Measurements from ENCODE around the gene RARS1.

The RARS1 gene

DNA sequence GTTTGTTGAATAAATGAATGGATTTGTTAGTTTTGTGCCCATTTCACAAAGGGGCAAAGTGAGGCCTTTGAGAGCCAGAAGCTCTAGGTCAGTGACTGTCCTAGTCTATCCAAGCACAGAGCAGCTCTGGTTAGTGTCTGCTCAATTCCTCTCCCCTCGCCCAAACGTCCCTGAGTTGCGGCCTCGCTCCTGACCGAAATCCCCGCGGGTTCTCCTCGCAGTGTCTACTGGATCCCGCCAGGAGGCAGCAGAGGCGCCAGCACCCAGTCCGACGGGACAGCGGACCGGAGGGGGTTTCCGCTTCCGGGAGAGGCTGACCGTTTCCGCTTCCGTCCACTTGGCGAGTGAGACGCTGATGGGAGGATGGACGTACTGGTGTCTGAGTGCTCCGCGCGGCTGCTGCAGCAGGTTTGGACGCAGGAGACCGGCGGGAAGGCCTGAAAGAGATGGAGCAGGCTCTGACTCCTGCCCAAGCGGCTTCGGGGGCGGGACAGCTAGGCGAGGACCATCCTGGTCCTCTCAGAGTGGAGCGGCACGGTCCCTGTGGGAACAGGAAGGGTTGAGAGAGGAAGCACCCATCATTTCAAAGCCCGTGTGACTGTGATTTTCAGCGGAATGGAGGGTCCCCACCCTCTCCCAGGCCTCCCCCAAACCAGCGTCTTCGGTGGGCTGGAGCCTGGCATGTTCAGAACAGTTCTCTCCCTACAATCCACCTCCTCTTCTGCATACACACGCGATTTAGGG, at the start of gene RARS1:
Gene RARS1 (plus strand): TSS at position 336 of the 744 bp plus-strand sequence. CDS start 28 bp downstream, at position 364.
- DNase-seq: peak; percentile 37 to 97 (median 88)

DNA sequence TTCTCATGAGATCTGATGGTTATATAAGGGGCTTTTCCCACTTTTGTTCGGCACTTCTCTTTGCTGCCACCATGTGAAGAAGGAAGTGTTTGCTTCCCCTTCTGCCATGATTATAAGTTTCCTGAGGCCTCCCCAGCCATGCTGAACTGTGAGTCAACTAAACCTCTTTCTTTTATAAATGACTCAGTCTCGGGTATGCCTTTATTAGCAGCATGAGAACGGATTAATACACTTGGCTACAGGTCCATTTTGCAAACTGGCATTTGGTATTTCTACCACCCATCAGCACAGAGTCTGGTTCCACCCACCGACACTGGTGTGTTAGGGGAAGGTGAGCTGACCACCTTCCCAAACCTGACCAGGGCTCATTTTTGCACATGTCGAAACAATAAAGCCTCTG, 47.9 kb upstream of the RARS1 start:
- no peak for DNase-seq

DNA sequence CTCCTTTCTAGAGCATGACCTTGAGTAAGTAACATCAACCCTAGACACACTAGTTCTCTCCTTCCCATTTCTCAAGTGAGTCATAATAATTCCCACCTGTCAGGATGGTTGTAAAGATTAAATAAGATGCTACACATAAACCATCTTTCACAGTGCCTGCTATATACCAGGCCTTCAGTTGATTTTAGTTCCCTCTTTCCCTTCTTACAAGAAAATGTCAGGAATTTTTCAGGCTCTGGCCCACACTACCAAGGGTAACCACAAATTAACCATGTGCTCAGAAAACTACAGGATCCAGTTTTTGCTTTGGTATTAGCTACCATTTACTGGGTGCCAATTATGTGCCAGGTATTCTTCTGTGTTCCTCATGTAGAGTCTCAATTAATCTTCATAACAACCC, 42.7 kb upstream of the RARS1 start:
- DNase-seq: no peak

DNA sequence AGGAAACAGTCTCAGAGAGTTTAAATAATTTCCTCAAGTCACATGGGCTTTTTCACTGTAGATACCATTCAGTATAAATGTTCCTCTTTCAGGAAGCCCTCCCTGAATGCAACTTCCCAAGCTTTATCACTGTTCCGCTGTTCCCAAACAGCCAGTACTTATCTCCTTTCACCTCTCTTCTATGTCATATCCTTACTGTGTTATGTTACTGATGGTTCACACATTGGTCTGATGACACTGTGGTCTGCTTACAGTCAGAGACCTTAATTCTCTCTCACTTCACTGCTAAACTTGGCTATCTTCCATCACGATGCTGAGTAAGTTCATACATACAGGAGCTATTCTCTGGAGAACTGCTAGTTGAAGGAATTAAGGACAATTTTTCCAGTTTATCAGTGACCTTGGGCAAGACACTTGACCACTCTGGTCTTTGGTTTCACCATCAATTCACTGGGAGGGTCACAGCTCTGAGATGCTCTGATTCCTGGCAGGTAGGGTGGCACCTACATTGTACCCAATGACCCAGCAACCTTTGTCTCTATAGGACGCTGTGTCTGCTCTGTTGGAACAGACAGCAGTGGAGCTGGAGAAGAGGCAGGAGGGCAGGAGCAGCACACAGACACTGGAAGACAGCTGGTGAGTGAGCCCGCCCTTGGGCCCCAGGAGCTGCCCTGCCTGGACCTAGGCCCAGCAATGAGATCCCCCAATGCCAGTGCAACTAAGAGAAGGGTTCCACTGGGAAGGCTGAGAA, 42.1 kb upstream of the RARS1 start:
- DNase-seq: no peak

DNA sequence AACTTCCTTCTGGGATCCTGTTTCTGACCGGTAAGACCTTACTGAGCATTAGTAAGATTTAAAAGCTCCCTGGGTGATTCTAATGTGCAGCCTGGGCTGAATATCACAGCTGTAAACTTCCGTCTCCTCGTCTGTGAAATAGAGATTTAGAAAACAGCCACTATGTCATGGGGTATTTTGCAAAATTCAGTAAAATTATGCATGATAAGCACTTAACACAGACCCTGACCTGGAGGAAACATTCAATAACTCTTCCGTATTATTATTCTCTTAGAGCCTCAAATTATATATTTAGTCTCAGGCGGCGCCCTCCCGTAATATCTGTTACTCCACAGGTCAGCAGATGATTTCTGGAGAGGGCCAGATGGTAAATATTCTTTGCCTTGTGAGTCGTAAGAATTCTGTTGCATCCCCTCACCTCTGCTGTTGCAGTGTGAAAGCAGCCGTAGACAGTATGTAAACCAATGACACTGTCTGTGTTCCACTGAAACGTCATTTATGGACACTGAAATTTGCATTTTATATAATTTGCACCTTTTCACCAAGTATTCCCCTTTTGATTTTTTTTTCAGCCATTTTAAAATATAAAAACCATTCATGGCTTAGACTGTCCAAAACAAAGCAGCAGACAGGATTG, 39.2 kb upstream of the RARS1 start:
- no peak for DNase-seq

DNA sequence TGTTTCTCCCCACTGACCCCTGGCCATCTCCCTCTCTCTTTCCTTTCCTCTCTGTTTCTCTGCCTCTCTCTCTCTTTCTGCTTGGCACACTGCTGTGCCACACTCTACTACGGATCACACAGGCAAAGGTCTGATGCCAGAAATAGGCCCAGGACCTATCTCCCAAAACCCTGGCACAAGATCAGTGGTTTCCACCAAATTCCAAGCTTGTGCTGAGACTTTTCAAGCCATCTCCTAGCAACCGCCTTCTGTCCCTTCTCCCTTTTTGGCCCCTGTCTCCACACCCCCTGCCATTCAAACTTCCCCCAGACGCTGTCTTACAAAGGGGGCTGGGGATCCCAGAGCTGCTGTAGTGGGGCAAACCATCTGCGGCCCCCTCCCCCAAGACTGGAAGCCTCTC, 38.5 kb upstream of the RARS1 start:
- DNase-seq: no peak

DNA sequence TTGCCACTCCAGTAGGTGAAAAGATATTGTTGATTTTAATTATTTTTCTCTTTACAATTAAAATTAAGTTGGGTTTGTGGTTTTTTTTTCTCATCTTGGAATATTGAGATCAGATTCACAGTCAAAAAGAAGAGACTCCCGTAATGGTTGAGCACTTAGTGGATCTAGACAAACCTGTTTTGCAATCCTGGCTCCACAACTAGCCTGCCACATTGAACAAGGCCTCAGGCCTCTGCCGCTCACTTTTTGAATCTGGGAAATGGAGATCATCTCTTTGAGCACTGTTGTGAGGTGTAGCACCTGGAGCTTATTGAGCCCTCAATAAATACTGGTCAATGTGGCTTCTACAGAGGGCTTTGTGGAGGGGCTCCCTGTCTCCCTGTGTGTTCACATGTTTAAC, 37.1 kb upstream of the RARS1 start:
- no peak for DNase-seq

DNA sequence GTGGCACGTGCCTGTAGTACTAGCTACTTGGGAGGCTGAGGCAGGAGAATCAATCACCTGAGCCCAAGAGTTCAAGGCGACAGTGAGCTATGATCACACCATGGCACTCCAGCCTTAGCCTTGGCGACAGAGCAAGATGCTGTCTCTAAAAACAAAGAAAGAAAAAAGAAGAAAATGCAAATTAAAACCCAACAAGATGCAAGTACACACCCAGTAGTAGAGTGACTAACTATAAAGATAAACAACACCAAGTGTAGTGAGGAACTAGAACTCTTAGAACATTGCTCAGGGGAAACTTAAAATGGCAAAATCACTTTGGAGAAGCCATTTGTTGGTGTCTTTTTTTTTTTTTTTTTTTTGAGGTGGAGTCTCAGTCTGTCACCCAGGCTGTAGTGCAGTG, 34.7 kb upstream of the RARS1 start:
- no peak for DNase-seq

DNA sequence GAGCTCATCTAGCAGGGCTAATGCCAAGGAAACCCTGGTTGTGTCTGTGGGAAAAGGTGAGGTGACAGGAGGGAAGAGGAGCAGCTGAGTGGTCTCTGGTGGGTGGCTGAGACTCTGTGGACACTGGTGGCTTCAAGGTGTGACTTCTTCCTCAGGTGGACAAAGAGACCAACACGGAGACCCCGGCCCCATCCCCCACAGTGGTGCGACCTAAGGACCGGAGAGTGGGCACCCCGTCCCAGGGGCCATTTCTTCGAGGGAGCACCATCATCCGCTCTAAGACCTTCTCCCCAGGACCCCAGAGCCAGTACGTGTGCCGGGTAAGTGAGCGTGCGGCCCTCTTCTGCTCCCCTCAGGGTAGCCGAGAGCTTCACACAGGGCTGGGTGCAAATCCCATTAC, 31.1 kb upstream of the RARS1 start:
- DNase-seq: no peak

DNA sequence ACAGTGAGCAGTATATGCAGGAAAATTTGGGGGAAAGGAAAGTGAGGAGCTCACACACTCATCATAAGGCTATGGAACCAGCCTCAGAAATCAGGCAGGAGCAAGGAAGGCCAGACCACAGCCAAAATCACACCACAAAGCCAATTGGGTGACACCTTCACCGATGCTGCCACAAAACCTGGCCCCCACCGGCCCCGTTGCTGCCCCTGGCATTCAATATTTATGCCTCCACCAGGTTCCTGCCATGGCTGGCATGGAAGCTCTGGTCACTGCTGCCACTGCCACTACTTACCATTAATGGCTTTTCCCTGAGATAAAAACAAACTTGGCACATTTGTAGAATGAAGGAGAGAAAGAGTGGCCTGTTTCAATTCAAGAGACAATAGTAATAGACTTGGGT, 28.7 kb upstream of the RARS1 start:
- DNase-seq: no peak

DNA sequence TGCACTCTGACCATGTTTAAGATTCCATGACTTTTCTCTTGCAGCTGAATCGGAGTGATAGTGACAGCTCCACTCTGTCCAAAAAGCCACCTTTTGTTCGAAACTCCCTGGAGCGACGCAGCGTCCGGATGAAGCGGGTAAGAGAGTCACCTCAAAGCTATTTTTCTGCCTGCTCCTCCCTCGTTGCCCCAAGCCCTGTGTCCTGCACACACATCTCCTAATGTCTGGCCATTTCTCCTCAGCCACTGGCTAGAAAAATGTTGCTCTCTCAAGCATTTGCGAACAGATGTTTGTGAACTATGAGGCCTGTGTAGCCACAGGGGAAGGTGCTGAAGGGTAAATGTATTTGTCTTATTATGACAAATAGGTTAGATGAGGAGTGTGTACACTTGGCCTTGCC, 25.7 kb upstream of the RARS1 start:
- DNase-seq: no peak

DNA sequence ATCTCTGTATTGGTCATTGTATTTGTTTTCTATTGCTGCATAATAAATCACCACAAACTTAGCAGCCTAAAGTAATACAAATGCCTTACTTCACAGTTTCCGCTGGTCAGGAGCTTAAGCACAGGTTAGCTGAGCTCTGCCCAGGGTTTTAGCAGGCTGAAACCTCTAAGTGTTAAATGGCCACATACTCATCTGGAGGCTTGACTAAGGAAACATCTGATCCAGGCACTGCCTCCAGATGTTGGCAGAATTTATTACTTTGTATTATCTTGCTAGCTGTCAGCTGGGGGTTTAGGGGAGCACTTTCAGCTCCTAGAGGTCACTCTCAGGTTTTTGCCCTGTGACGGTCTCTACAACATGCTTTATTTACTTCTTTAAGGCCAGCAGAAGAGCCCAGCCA, 23.2 kb upstream of the RARS1 start:
- no peak for DNase-seq

DNA sequence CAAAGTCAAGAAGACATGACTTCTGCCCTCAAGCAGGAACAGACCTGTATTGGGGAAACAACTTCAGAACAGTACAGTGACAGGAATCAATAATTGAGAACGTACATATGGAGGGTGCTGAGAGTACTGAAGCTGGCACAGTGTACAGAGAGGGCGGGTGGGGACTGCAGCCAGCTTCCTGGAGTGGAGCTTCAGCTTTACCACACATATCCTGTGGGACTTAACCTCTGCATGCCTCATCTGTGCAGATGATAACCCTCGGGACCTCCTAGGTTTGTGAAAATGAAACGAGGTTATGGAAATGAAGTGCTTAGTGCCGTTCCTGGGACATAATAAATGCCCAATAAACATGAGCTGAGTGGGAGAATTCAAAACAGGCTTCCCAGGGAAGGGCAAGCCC, 22.1 kb upstream of the RARS1 start:
- no peak for DNase-seq

DNA sequence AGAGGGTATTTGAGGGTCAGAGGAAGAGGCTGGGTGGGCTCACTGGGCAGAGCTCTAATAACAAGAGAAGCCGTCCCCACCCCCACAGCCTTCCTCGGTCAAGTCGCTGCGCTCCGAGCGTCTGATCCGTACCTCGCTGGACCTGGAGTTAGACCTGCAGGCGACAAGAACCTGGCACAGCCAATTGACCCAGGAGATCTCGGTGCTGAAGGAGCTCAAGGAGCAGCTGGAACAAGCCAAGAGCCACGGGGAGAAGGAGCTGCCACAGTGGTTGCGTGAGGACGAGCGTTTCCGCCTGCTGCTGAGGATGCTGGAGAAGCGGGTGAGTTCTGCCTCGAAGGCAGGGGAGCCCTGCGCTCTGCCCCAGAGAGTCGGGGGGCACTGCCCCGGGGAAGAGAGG, 21.6 kb upstream of the RARS1 start:
- DNase-seq: no peak

DNA sequence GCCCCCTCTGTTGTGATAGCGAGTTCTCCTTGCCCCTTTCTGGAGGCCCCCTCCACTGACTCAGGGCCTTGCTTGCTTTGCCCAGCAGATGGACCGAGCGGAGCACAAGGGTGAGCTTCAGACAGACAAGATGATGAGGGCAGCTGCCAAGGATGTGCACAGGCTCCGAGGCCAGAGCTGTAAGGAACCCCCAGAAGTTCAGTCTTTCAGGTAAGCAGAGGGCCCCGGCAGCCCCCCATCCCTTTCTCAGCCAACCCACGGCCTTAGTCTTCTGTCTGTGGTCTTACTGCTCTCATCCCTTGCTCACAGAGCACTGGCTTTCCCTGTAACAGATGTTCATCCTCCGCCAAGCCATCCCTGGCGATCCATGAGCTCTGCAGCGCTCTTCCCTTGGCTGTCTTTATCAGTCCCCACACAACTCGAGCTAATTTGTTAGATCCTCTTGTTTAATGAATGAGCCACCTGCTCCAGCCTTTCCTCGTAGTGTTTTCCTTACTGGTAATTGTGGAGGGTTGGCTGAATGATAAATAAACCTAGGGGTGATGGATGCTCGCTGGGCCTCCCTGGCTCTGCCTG, 18.4 kb upstream of the RARS1 start:
- no peak for DNase-seq

DNA sequence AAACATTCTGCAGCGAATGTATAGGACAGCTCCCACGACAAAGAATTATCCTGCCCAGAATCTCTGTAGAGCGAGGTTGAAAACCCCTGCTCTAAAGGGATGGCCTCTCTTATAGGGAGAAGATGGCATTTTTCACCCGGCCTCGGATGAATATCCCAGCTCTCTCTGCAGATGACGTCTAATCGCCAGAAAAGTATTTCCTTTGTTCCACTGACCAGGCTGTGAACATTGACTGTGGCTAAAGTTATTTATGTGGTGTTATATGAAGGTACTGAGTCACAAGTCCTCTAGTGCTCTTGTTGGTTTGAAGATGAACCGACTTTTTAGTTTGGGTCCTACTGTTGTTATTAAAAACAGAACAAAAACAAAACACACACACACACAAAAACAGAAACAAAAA, 17.4 kb upstream of the RARS1 start:
- no peak for DNase-seq

DNA sequence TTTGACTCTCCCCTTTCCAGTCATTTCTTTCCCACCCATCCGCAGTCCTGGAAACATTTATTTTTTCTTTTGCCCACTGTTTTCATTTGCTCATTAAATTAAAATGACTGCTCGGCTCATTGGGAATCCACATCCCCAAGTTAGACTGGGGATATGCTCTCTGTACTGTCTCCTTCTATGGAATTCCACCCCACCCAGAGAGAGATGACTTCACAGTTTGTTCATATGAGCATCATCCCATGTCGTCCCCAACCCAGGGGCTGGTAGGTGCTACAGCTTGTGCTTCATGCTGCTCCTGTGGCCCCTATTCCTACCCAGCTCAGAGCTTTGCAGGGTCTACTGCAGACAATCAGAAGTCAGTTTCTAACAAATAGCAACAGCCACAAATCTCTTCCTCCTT, 16.5 kb upstream of the RARS1 start:
- no peak for DNase-seq

DNA sequence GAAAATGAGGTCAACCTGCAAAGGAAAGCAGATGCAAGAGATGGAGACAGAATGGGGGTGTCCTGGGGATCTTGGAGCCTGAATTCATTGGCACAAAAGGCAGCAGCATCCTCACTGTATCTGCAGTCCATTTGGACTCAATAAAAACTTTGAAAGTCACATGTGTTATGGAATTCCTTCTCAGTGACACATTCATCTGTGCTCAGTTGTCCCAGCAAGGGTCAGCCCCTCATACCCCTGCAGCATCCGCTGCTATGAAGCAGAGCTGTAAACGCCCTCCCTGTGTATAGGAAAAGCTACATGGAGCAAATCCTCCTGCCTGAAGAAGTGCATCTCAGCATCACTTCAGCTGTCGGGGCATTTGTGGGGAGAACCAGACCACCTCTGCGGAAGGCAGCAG, 14.5 kb upstream of the RARS1 start:
- no peak for DNase-seq

DNA sequence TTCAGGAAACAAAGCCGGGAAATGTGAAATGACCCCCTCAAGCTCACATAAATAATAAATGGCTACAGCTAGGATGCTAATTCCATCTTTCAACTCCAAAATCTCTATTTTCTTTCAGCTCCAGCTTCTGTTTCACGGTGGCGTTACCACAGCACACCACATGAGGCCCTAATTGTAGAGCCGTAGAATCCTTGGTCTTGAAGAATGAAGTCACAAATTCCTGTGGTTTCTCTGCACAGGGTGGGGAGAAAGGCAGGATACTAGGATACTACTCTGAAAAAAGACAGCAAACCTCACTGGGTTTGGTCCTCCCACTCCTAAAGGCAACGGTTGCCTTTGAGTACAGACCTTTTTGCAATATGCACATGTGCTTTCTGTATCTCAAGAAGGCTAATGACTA, 13.9 kb upstream of the RARS1 start:
- no peak for DNase-seq

DNA sequence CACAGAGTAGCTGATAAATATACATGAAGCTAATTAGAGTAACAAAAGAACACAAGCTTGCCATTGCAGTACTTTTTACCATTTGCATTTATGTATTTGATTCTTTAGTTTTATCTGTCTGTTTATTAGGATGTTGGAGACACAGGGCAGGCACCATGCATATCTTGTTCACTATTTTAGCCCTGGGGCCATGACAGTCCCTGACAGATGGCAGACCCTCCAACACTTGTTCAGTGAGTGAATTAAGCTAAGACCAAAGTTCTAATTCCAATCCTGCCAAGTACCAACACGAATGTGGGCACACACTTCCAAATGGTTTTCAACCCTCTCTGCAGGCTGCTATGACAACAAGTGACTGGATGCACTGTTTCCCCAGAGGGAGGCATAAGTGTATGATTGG, 12.0 kb upstream of the RARS1 start:
- no peak for DNase-seq

DNA sequence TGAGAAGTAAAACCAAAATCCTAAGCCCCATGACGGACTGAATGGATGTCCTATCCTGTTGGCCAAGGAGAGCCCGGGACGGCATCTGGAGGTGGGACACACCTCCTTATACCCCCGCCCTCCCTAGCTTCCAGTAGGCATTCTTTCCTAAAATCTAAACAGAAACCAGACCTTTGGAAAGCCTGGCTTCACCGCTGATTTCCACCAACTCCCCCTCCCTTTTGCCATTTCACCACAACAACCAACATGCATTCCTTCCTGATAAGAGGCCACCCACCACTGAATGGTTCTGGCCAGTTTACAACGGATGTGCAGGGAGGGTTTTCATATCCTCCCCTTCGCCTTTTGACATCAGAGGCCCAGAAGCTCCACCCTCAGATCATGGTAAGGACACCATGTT, 9.2 kb upstream of the RARS1 start:
- DNase-seq: no peak

DNA sequence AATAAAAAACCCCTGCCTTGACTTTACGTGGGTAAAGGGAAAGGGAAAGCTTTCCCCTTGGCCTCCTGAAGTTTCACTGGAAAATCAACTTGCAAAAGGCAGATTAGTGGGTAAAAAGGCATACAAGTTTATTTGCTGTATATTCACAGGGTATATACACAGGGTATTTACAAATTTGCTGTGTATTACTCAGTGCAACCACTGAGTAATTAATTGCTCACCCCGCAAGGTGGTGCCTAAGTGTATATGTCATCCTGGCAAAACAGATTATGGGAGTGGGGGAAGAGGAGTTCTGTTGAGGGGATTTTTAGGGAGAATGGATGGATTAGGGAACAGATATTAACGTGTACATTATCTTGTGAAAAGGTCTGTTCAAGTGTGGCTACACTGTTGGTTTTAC, 7.1 kb upstream of the RARS1 start:
- no peak for DNase-seq

DNA sequence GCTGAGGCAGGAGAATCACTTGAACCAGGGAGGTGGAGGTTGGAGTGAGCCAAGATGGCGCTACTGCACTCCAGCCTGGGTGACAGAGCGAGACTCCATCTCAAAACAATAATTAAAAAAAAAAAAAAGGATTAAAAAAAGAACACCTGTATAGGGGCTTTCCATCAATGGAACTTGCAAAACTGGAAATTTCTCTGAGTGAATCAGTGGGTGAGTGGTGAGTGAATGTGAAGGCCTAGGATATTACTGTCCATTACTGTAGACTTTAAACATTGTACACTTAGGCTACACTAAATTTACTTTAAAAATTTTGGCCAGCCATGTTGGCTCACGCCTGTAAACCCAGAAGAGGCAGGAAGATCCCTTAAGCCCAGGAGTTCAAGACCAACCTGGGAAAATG, 5.7 kb upstream of the RARS1 start:
- DNase-seq: no peak
